H1 (cell line): Measurements from ENCODE around the gene UBAC1. TPM values are rescaled to one million over a fixed set of nuclear protein-coding genes. Genes with fewer than 3 reads are reported as not detected.

ENCODE experiments used
- CTCF ChIA-PET: fragments of 300-600 bp; sonication (Branson Sonifier 250); formaldehyde crosslinking; loops from one replicate; lab custom pipeline; 2021; ENCODE audit not compliant: partially characterized antibody; lab: Charles Lee
- POLR2A ChIA-PET: fragments of 300-600 bp; sonication (Branson Sonifier 250); formaldehyde crosslinking; loops from one replicate; lab custom pipeline; 2021; ENCODE audit warnings: inconsistent platforms; ENCODE audit not compliant: partially characterized antibody; lab: Charles Lee
- DNase-seq, 2 experiments: peaks; one replicate each; pipeline versions ENCODE4 v3.0.0 to v3.0.0-alpha.2; 2010 to 2022; ENCODE audit warnings: low spot score in 2 of 2, low read depth in 1 of 2, mixed read lengths in 1 of 2
- FAIRE-seq: peaks from 2 replicates; lab custom pipeline; 2011; peaks lifted over from hg19 to GRCh38; lab: Jason Lieb, UNC
- H2AFZ ChIP-seq: 2 replicates; pipeline ENCODE4 v1.8.1; 2012; ENCODE audit warnings: low read length, inconsistent platforms
- H2AK5ac ChIP-seq: 2 replicates; pipeline ENCODE4 v1.6.1; 2013; ENCODE audit warnings: low read depth, low read length
- H2BK120ac ChIP-seq: replicated peaks from 2 replicates; pipeline ENCODE3; 2013; ENCODE audit warnings: low read depth, low read length, inconsistent platforms
- H2BK12ac ChIP-seq: 2 replicates; pipeline ENCODE4 v1.6.1; 2013; ENCODE audit warnings: low read depth, low read length
- H2BK15ac ChIP-seq: 2 replicates; pipeline ENCODE4 v1.6.1; 2013; ENCODE audit warnings: low read length
- H2BK20ac ChIP-seq: 2 replicates; pipeline ENCODE4 v1.6.1; 2013; ENCODE audit warnings: low read length
- H2BK5ac ChIP-seq: 2 replicates; pipeline ENCODE4 v1.6.1; 2013; ENCODE audit warnings: low read depth, low read length
- H3K14ac ChIP-seq: 2 replicates; pipeline ENCODE4 v1.6.1; 2013; ENCODE audit warnings: inconsistent platforms; ENCODE audit not compliant: insufficient read length
- H3K18ac ChIP-seq: 2 replicates; pipeline ENCODE4 v1.6.1; 2013; ENCODE audit warnings: low read length; ENCODE audit errors: extremely low read depth
- H3K23ac ChIP-seq: 2 replicates; pipeline ENCODE4 v1.6.1; 2013; ENCODE audit warnings: inconsistent platforms; ENCODE audit not compliant: insufficient read length
- H3K23me2 ChIP-seq: 2 replicates; pipeline ENCODE4 v1.6.1; 2013; ENCODE audit warnings: low read depth, low read length
- H3K27ac ChIP-seq: 2 replicates; pipeline ENCODE4 v1.6.1; 2011; ENCODE audit warnings: low read depth, low read length, inconsistent platforms
- H3K27me3 ChIP-seq, 4 experiments: replicated peaks in 1 of 4; 1 replicate in 1 of 4; 2 replicates in 3 of 4; pipeline versions ENCODE4 v1.6.1 to v1.8.1; 2011 to 2013; ENCODE audit warnings: low read length in 3 of 4, mild to moderate bottlenecking in 3 of 4, inconsistent platforms in 2 of 4, mixed read lengths in 2 of 4, moderate library complexity in 1 of 4; ENCODE audit not compliant: control insufficient read depth in 3 of 4, insufficient read depth in 3 of 4; ENCODE audit errors: extremely low read depth in 1 of 4
- H3K36me3 ChIP-seq, 4 experiments: 2 replicates each; pipeline versions ENCODE4 v1.6.1 to v1.8.1; 2011 to 2013; ENCODE audit warnings: mild to moderate bottlenecking in 4 of 4, low read length in 3 of 4, moderate library complexity in 2 of 4, control low read depth in 1 of 4, inconsistent platforms in 1 of 4; ENCODE audit not compliant: insufficient read depth in 4 of 4, control insufficient read depth in 2 of 4
- H3K4ac ChIP-seq: replicated peaks from 2 replicates; pipeline ENCODE3; 2013; ENCODE audit warnings: low read length, low read depth, mixed read lengths, inconsistent platforms; ENCODE audit not compliant: insufficient read length
- H3K4me1 ChIP-seq, 4 experiments: replicated peaks in 1 of 4; 1 replicate in 1 of 4; 2 replicates in 3 of 4; pipeline versions ENCODE4 v1.6.1 to v1.8.1; 2011 to 2013; ENCODE audit warnings: low read length in 3 of 4, inconsistent platforms in 2 of 4, mixed read lengths in 1 of 4; ENCODE audit not compliant: insufficient read depth in 4 of 4, control insufficient read depth in 3 of 4
- H3K4me2 ChIP-seq, 2 experiments: 2 replicates each; pipeline versions ENCODE4 v1.6.1 to v1.8.1; 2011 to 2013; ENCODE audit warnings: low read depth in 2 of 2, low read length in 2 of 2, control low read depth in 1 of 2, inconsistent platforms in 1 of 2, mild to moderate bottlenecking in 1 of 2; ENCODE audit not compliant: insufficient read depth in 1 of 2
- H3K4me3 ChIP-seq, 4 experiments: fragments of 200-600, 300-600 bp in 1 of 4; sonication (generic), shearing (Covaris generic), sonication (Bioruptor Twin) in 1 of 4; 2 replicates each; pipeline versions ENCODE4 v1.5.1 to v1.8.1; 2011 to 2016; ENCODE audit warnings: low read length in 4 of 4, low read depth in 3 of 4, control low read depth in 2 of 4, inconsistent platforms in 2 of 4, mild to moderate bottlenecking in 2 of 4, mixed read lengths in 1 of 4, moderate library complexity in 1 of 4; ENCODE audit not compliant: insufficient read depth in 2 of 4; ENCODE audit errors: extremely low read depth in 1 of 4
- H3K56ac ChIP-seq: replicated peaks from 2 replicates; pipeline ENCODE3; 2013; ENCODE audit warnings: low read depth, mild to moderate bottlenecking, mixed read lengths, low read length, inconsistent platforms; ENCODE audit not compliant: insufficient read length
- H3K79me1 ChIP-seq: 2 replicates; pipeline ENCODE4 v1.6.1; 2013; ENCODE audit warnings: low read depth, low read length, control low read depth
- H3K79me2 ChIP-seq, 2 experiments: 2 replicates each; pipeline versions ENCODE4 v1.6.1 to v1.8.1; 2012 to 2013; ENCODE audit warnings: low read length in 2 of 2, mild to moderate bottlenecking in 2 of 2, inconsistent platforms in 1 of 2; ENCODE audit not compliant: insufficient read depth in 2 of 2, control insufficient read depth in 1 of 2
- H3K9ac ChIP-seq, 4 experiments: replicated peaks in 1 of 4; 1 replicate in 1 of 4; 2 replicates in 3 of 4; pipeline versions ENCODE4 v1.6.1 to v1.8.1; 2011 to 2013; ENCODE audit warnings: low read depth in 3 of 4, low read length in 3 of 4, control low read depth in 2 of 4, mild to moderate bottlenecking in 2 of 4, moderate library complexity in 2 of 4, inconsistent platforms in 1 of 4; ENCODE audit errors: extremely low read depth in 1 of 4
- H3K9me3 ChIP-seq, 2 experiments: 2 replicates each; pipeline versions ENCODE4 v1.6.1 to v1.8.1; 2012 to 2013; ENCODE audit warnings: mild to moderate bottlenecking in 2 of 2, moderate library complexity in 2 of 2, control low read depth in 1 of 2, inconsistent platforms in 1 of 2, low read depth in 1 of 2, low read length in 1 of 2, mixed read lengths in 1 of 2; ENCODE audit not compliant: insufficient read depth in 2 of 2
- H4K20me1 ChIP-seq, 2 experiments: replicated peaks in 1 of 2; 2 replicates each; pipeline versions ENCODE3 to v1.8.1; 2011 to 2013; ENCODE audit warnings: inconsistent platforms in 2 of 2, low read length in 2 of 2, mild to moderate bottlenecking in 1 of 2; ENCODE audit not compliant: insufficient read depth in 2 of 2, control insufficient read depth in 1 of 2
- H4K5ac ChIP-seq: 2 replicates; pipeline ENCODE4 v1.6.1; 2013; ENCODE audit warnings: low read length, low read depth, mixed read lengths, inconsistent platforms; ENCODE audit not compliant: insufficient read length
- H4K8ac ChIP-seq: 2 replicates; pipeline ENCODE4 v1.8.0; 2013; ENCODE audit warnings: mild to moderate bottlenecking, moderate library complexity, low read length, inconsistent platforms; ENCODE audit not compliant: insufficient read depth; ENCODE audit errors: extremely low read depth
- H4K91ac ChIP-seq: replicated peaks from 2 replicates; pipeline ENCODE3; 2013; ENCODE audit warnings: low read length, mixed read lengths, inconsistent platforms; ENCODE audit not compliant: insufficient read length
- PHF8 ChIP-seq: fragments of 200-600 bp; sonication (generic); conservative IDR thresholded peaks from 2 replicates; pipeline ENCODE4 v1.7.1; 2012; ENCODE audit warnings: low read depth, mild to moderate bottlenecking, inconsistent platforms, low read length, moderate library complexity
- SP2 ChIP-seq: IDR thresholded peaks from 2 replicates; pipeline ENCODE4 v1.6.1; 2012; ENCODE audit warnings: mild to moderate bottlenecking, low read length, inconsistent platforms
- WGBS, 2 experiments: shearing (Covaris generic) in 1 of 2; methylation state at CpG; one replicate each; pipeline versions ENCODE4 v1.1.6 to v1.1.7; 2013 to 2015; ENCODE audit warnings: low lambda C conversion rate in 2 of 2, mixed read lengths in 2 of 2, inconsistent platforms in 1 of 2, low coverage in 1 of 2, missing lambda C conversion rate in 1 of 2; ENCODE audit not compliant: insufficient replicate concordance in 2 of 2, insufficient coverage in 1 of 2, insufficient read length in 1 of 2; ENCODE audit errors: extremely low coverage in 1 of 2, missing lambda C conversion rate in 1 of 2; 5-methylcytosine and 5-hydroxymethylcytosine counted together
- polyA plus RNA-seq, 7 experiments: library from polyadenylated mRNA; depleted of rRNA in 3 of 7; stranded (reverse) in 5 of 7; unstranded in 2 of 7; fragments of >200 nt in 5 of 7; fragments of 200-250 nt in 2 of 7; gene quantifications; 1 replicate in 5 of 7; 2 replicates in 1 of 7; 4 replicates in 1 of 7; pipeline versions ENCODE4 v1.2.1 to v1.2.3, GENCODE V29; 2011 to 2013; ENCODE audit warnings: missing spikeins in 2 of 7, mixed read lengths in 2 of 7
- total RNA-seq: library from RNA; stranded (reverse); fragmentation: NEBNext Ultra II Directional; extraction: Animal tissue kit (Norgen Biotek cat#: 25700); gene quantifications from 2 replicates; pipeline ENCODE4 v1.2.1, GENCODE V29; 2021

Gene UBAC1
- total and polyA plus RNA-seq, 2 of the 8 experiments (the other 6 are each of a cell fraction or from before 2014, with no cell fraction given): 59.3 to 85.2 TPM

DNA sequence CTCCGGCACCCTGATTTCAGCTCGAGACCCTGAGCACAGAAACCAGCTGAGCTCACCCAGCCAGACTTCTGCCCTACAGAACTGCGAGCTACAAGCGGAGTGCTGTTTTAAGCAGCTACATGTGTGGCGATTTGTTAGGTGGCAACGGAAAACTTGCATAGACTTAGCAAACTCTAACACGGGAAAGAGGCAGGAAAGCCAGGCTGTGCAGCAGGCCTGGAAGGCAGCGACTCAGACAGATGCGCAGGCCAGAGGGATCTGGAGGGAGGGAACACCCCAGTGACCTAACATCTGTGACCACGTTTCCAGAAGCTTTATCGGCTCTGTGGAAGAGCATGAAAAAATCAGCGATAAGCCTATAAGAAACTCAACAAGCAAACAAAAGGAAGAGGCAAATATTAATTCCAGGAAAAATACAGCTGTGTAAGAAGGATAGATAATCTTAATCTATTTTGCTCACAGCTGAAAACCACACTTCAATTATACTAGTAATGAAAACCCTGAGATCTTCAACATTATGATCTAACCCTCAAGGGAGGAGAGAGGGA is 11.0 kb downstream of the UBAC1 start:
- FAIRE-seq: no peak

More for the DNA sequence above, 11.0 kb downstream of the UBAC1 start:
- Histone ChIP-seq H4K91ac (no peak overlapping the region), H3K56ac (no peak overlapping the region), H3K79me1 (no peaks in the 10 kb centered on the region; the same call in 1 of the 2 replicates), H3K4me1 (no peaks in the 10 kb centered on the region; a peak in 1 of 7 replicates), H3K9me3 (no peaks in the 10 kb centered on the region), H2BK5ac (no peak overlapping the region), H2BK20ac (no peak overlapping the region), H2AFZ (no peak overlapping the region), H3K23me2 (peaks cover 3% of the 10 kb centered on the region; the same call in 1 of the 2 replicates), H3K23ac (no peak overlapping the region)
- TF ChIP-seq SP2 (no peak), PHF8 (no peak)
- TF ChIP-seq, all 59 proteins: peak for 0
- H3K18ac ChIP-seq: no peak overlapping the region
- no peak overlapping the region for H2BK15ac ChIP-seq
- H3K4ac ChIP-seq: no peak overlapping the region
- POLR2A ChIA-PET: no interaction called here
- H2AK5ac ChIP-seq: no peak overlapping the region
- no peaks in the 10 kb centered on the region for H3K79me2 ChIP-seq
- no peak overlapping the region for H2BK120ac ChIP-seq
- no peaks in the 10 kb centered on the region for H3K27me3 ChIP-seq
- no peak overlapping the region for H2BK12ac ChIP-seq
- no peak for DNase-seq
- H3K4me2 ChIP-seq: no peak overlapping the region
- H3K27ac ChIP-seq: no peak overlapping the region
- H4K5ac ChIP-seq: no peak overlapping the region
- CTCF ChIA-PET: interaction anchor here (1.2 to 1.5 kb wide), 3 partner anchors 10 to 189 kb away, joined by 4 to 5 read pairs (median 4); no protein-coding TSS in a partner anchor
- peak overlapping the region in 1 of 4 experiments; percentile 10; a peak in 1 of 7 replicates for H3K9ac ChIP-seq
- H3K14ac ChIP-seq: no peak overlapping the region
- 89% methylated on average over 12 of the region's 12 CpGs; no CpG with 5 or more reads in 1 of the 2 experiments for WGBS, 2 experiments
- H3K36me3 ChIP-seq: peaks cover 18 to 42% (median 24%) of the 10 kb centered on the region in 4 experiments
- no peak overlapping the region for H3K4me3 ChIP-seq
- H4K8ac ChIP-seq: no peak overlapping the region
- H4K20me1 ChIP-seq: peaks cover 6 to 8% of the 10 kb centered on the region in 2 experiments
